Measurements from ENCODE around the gene GLDC.

The GLDC gene

DNA sequence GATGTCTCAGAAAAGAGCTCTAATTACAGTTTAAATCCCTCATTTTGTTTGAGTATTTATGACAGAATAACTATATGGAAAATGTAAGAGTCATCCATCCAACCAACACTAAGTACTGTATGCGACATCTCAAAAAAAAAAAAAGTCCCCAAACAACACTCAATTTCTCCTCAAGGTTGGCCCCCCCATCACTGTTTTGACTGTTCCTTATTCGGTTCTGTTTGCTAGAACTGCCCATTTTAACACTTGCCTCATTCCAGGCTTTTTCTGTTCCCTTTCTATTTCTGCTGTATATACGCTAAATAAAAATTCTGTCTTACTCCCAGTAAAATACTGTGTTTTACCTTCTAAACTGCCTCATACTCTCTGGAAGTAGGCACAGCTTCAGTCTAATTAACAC lies 25.2 kb downstream of the GLDC start:
- H3K4me2 ChIP-seq (ENCODE audit: low read depth, low read length) = no peak overlapping the region

DNA sequence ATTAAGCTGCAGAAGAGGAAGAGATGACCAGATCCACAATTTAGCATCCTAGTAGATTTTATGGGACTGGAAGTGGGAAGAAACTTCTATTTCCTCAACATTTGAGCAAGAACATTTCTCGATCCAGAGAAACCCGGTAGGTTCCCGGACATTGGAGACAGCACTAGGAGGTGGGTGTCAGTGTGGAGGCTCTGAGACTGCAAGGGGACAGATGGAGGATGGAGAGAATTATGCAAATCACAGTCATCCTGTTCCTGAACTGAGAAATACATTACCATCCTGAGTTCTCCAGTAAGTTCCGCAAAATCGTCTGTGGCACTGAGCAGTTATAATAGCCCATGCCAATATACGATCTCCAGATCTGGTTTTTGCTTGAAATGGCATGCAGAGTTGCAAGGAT lies 25.6 kb downstream of the GLDC start:
- Histone ChIP-seq H2AFZ (ENCODE audit: low read length) (no peak overlapping the region), H3K9me3 (replicated peaks; ENCODE audit: insufficient read depth, low read length) (no peaks in the 10 kb centered on the region), H3K27me3 (replicated peaks; ENCODE audit: insufficient read depth, low read length) (no peaks in the 10 kb centered on the region), H3K4me2 (ENCODE audit: low read depth, low read length) (no peak overlapping the region), H3K4me1 (ENCODE audit: low read length) (no peaks in the 10 kb centered on the region), H4K20me1 (ENCODE audit: insufficient read depth, low read length) (no peaks in the 10 kb centered on the region), H3K9me2 (replicated peaks; ENCODE audit: insufficient read depth, low read length) (no peaks in the 10 kb centered on the region), H3K27ac (ENCODE audit: low read length) (no peak overlapping the region), H3F3A (ENCODE audit: insufficient read depth, low read length) (no peaks in the 10 kb centered on the region), H3K9ac (ENCODE audit: low read length) (no peak overlapping the region), H3K4me3 (ENCODE audit: low read length) (no peak overlapping the region), H3K36me3 (replicated peaks; ENCODE audit: insufficient read depth, low read length) (0 out of 2 replicates have a peak, but pooled peaks cover 5% of the 10 kb centered on the region), H3K79me2 (ENCODE audit: low read length) (peaks cover 35% of the 10 kb centered on the region)
- no peak for DNase-seq
- TF ChIP-seq, protein P1, sequence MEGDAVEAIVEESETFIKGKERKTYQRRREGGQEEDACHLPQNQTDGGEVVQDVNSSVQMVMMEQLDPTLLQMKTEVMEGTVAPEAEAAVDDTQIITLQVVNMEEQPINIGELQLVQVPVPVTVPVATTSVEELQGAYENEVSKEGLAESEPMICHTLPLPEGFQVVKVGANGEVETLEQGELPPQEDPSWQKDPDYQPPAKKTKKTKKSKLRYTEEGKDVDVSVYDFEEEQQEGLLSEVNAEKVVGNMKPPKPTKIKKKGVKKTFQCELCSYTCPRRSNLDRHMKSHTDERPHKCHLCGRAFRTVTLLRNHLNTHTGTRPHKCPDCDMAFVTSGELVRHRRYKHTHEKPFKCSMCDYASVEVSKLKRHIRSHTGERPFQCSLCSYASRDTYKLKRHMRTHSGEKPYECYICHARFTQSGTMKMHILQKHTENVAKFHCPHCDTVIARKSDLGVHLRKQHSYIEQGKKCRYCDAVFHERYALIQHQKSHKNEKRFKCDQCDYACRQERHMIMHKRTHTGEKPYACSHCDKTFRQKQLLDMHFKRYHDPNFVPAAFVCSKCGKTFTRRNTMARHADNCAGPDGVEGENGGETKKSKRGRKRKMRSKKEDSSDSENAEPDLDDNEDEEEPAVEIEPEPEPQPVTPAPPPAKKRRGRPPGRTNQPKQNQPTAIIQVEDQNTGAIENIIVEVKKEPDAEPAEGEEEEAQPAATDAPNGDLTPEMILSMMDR (IDR thresholded peaks at IDR 0.05; ENCODE audit: low read length) = no peak
- no peak for TF ChIP-seq EZH2phosphoT487 (IDR thresholded peaks at IDR 0.05; ENCODE audit: low read length)
- TF ChIP-seq EZH2 (optimal IDR thresholded peaks at IDR 0.05; ENCODE audit: low read depth, low read length) = no peak

More for the DNA sequence above, 25.2 kb downstream of the GLDC start:
- no peaks in the 10 kb centered on the region for H4K20me1 ChIP-seq (ENCODE audit: insufficient read depth, low read length)
- H3K27me3 ChIP-seq (replicated peaks; ENCODE audit: insufficient read depth, low read length) = no peaks in the 10 kb centered on the region
- DNase-seq = no peak
- H3K27ac ChIP-seq (ENCODE audit: low read length) = no peak overlapping the region
- no peak overlapping the region for H3K9ac ChIP-seq (ENCODE audit: low read length)
- no peak for TF ChIP-seq EZH2 (optimal IDR thresholded peaks at IDR 0.05; ENCODE audit: low read depth, low read length)
- no peak for TF ChIP-seq EZH2phosphoT487 (IDR thresholded peaks at IDR 0.05; ENCODE audit: low read length)
- TF ChIP-seq, protein P1 (IDR thresholded peaks at IDR 0.05; ENCODE audit: low read length) = no peak
- no peaks in the 10 kb centered on the region for H3K9me2 ChIP-seq (replicated peaks; ENCODE audit: insufficient read depth, low read length)
- H3K4me3 ChIP-seq (ENCODE audit: low read length) = no peak overlapping the region
- H3K36me3 ChIP-seq (replicated peaks; ENCODE audit: insufficient read depth, low read length) = 0 out of 2 replicates have a peak, but pooled peaks cover 5% of the 10 kb centered on the region
- H3K4me1 ChIP-seq (ENCODE audit: low read length) = no peaks in the 10 kb centered on the region
- peaks cover 39% of the 10 kb centered on the region for H3K79me2 ChIP-seq (ENCODE audit: low read length)
- no peaks in the 10 kb centered on the region for H3K9me3 ChIP-seq (replicated peaks; ENCODE audit: insufficient read depth, low read length)
- no peaks in the 10 kb centered on the region for H3F3A ChIP-seq (ENCODE audit: insufficient read depth, low read length)
- H2AFZ ChIP-seq (ENCODE audit: low read length) = no peak overlapping the region

DNA sequence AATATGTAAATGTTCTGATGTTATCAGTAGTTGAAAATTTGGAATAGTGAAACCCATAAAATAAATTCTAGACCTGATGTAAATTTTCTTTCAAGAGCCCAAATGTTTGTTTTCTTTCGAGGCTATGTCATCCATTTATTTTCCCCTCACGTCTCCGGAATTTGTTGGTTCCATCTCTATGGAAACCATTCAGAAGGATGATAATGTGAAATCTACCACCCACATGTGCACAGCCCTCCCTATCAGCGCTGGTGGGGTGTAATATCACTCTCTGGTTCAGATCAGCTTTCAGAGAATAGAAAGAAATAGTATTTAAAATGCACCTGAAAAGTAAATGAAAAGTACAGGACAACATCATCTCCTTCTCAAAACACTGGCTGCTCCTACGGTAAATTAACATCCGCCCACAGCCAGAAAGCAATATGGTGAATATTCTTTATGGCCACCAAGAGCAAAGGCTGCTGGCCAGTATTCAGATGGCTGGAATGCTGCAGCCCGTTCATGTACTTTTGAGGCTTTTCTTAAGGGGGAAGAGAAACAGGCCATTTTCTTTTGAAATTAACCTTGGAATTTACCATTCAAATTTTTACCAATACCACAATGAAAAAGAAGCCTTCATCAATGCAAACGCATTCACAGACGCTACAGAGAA lies 28.5 kb downstream of the GLDC start:
- DNase-seq = no peak
- TF ChIP-seq, protein P1 (IDR thresholded peaks at IDR 0.05; ENCODE audit: low read length) = no peak
- no peak for TF ChIP-seq EZH2phosphoT487 (IDR thresholded peaks at IDR 0.05; ENCODE audit: low read length)
- Histone ChIP-seq H3K27me3 (replicated peaks; ENCODE audit: insufficient read depth, low read length) (no peaks in the 10 kb centered on the region), H3F3A (ENCODE audit: insufficient read depth, low read length) (no peaks in the 10 kb centered on the region), H3K36me3 (replicated peaks; ENCODE audit: insufficient read depth, low read length) (peaks cover 5% of the 10 kb centered on the region; the same call in 1 of the 2 replicates), H3K4me3 (ENCODE audit: low read length) (no peak overlapping the region), H4K20me1 (ENCODE audit: insufficient read depth, low read length) (no peaks in the 10 kb centered on the region), H3K9ac (ENCODE audit: low read length) (no peak overlapping the region), H3K27ac (ENCODE audit: low read length) (no peak overlapping the region), H2AFZ (ENCODE audit: low read length) (no peak overlapping the region), H3K9me2 (replicated peaks; ENCODE audit: insufficient read depth, low read length) (no peaks in the 10 kb centered on the region), H3K4me2 (ENCODE audit: low read depth, low read length) (no peak overlapping the region), H3K4me1 (ENCODE audit: low read length) (no peaks in the 10 kb centered on the region), H3K9me3 (replicated peaks; ENCODE audit: insufficient read depth, low read length) (no peaks in the 10 kb centered on the region), H3K79me2 (ENCODE audit: low read length) (peaks cover 19% of the 10 kb centered on the region)

Measured in MM.1S (cell line).